Liver (tissue), 9 donors: ENCODE results near the gene CD68. TPM values are rescaled to one million over a fixed set of nuclear protein-coding genes. Genes with fewer than 3 reads are reported as not detected.
"Not testable (repeated sequence)": the region's sequence is repeated elsewhere in the genome, so short reads cannot be mapped to it uniquely, and the experiment has no call there.

Source experiments
- DNase-seq: peaks from one replicate; pipeline ENCODE4 v3.0.0-alpha.2; 2017; ENCODE audit warnings: low spot score
- H3K27ac ChIP-seq, 2 donors: one replicate each; pipeline ENCODE4 v1.7.0; 2013; ENCODE audit warnings: inconsistent platforms in 2 of 2, low read length in 2 of 2, control low read depth in 1 of 2, low read depth in 1 of 2, mild to moderate bottlenecking in 1 of 2
- H3K27me3 ChIP-seq, 4 donors: one replicate each; pipeline versions ENCODE4 v1.6.1 to v1.7.0; 2013; ENCODE audit warnings: low read length in 3 of 4, inconsistent platforms in 1 of 4, mild to moderate bottlenecking in 1 of 4, moderate library complexity in 1 of 4; ENCODE audit not compliant: control insufficient read depth in 4 of 4, insufficient read depth in 4 of 4
- H3K36me3 ChIP-seq, 4 donors: one replicate each; pipeline versions ENCODE4 v1.6.1 to v1.7.0; 2013; ENCODE audit warnings: low read length in 3 of 4, mild to moderate bottlenecking in 3 of 4, low read depth in 1 of 4, moderate library complexity in 1 of 4; ENCODE audit not compliant: control insufficient read depth in 4 of 4, insufficient read depth in 3 of 4
- H3K4me1 ChIP-seq, 4 donors: one replicate each; pipeline versions ENCODE4 v1.6.1 to v1.7.0; 2013; ENCODE audit warnings: low read length in 3 of 4, mild to moderate bottlenecking in 3 of 4, moderate library complexity in 1 of 4; ENCODE audit not compliant: control insufficient read depth in 4 of 4, insufficient read depth in 4 of 4
- H3K4me3 ChIP-seq, 3 donors: one replicate each; pipeline versions ENCODE4 v1.6.1 to v1.7.0; 2013; ENCODE audit warnings: low read length in 3 of 3, control low read depth in 1 of 3, low read depth in 1 of 3, mild to moderate bottlenecking in 1 of 3
- H3K9ac ChIP-seq, 2 donors: one replicate each; pipeline ENCODE4 v1.7.0; 2013; ENCODE audit warnings: low read length in 2 of 2, mild to moderate bottlenecking in 2 of 2, moderate library complexity in 2 of 2, control low read depth in 1 of 2, low read depth in 1 of 2
- H3K9me3 ChIP-seq, 4 donors: one replicate each; pipeline versions ENCODE4 v1.6.1 to v1.7.0; 2013; ENCODE audit warnings: low read length in 3 of 4; ENCODE audit not compliant: control insufficient read depth in 4 of 4
- EGR1 ChIP-seq, 2 donors: IDR thresholded peaks; 2 replicates each; pipeline ENCODE4 v1.6.1; 2016 to 2018; ENCODE audit warnings: antibody characterized with exemption in 2 of 2, low read depth in 2 of 2
- FOXA1 ChIP-seq: IDR thresholded peaks from 2 replicates; pipeline ENCODE4 v1.6.1; 2016; ENCODE audit warnings: antibody characterized with exemption
- FOXA2 ChIP-seq: IDR thresholded peaks from 2 replicates; pipeline ENCODE4 v1.6.1; 2016; ENCODE audit warnings: antibody characterized with exemption
- GABPA ChIP-seq, 2 donors: IDR thresholded peaks in 1 of 2; conservative IDR thresholded peaks in 1 of 2; 2 replicates each; pipeline ENCODE4 v1.6.1; 2016; ENCODE audit warnings: antibody characterized with exemption in 2 of 2, mild to moderate bottlenecking in 1 of 2, moderate library complexity in 1 of 2
- HNF4A ChIP-seq, 2 donors: conservative IDR thresholded peaks; 2 replicates each; pipeline ENCODE4 v1.6.1; 2016; ENCODE audit warnings: antibody characterized with exemption in 2 of 2, mild to moderate bottlenecking in 2 of 2
- JUND ChIP-seq, 2 donors: IDR thresholded peaks; 2 replicates each; pipeline ENCODE4 v1.6.1; 2016; ENCODE audit warnings: antibody characterized with exemption in 2 of 2
- NR2F2 ChIP-seq: IDR thresholded peaks from 2 replicates; pipeline ENCODE4 v1.6.1; 2016; ENCODE audit warnings: antibody characterized with exemption
- RAD21 ChIP-seq, 2 donors: IDR thresholded peaks; 2 replicates each; pipeline ENCODE4 v1.6.1; 2016; ENCODE audit warnings: antibody characterized with exemption in 2 of 2, mild to moderate bottlenecking in 2 of 2
- RXRA ChIP-seq, 2 donors: IDR thresholded peaks; 2 replicates each; pipeline ENCODE4 v1.6.1; 2017 to 2018; ENCODE audit warnings: antibody characterized with exemption in 2 of 2, mild to moderate bottlenecking in 1 of 2
- SP1 ChIP-seq: IDR thresholded peaks from 2 replicates; pipeline ENCODE4 v1.6.1; 2018; ENCODE audit warnings: antibody characterized with exemption, mild to moderate bottlenecking
- TAF1 ChIP-seq: conservative IDR thresholded peaks from 2 replicates; pipeline ENCODE4 v1.6.1; 2016; ENCODE audit warnings: antibody characterized with exemption, mild to moderate bottlenecking
- YY1 ChIP-seq: IDR thresholded peaks from 2 replicates; pipeline ENCODE4 v1.6.1; 2016; ENCODE audit warnings: antibody characterized with exemption, mild to moderate bottlenecking
- WGBS: extraction: QIAGEN DNeasy Blood & Tissue Kit; methylation state at CpG from one replicate; pipeline ENCODE4 v1.1.7; 2013; 5-methylcytosine and 5-hydroxymethylcytosine counted together
- polyA plus RNA-seq, 2 donors: library from polyadenylated mRNA; stranded (reverse) in 1 of 2; unstranded in 1 of 2; fragments of 200-250 nt in 1 of 2; fragments of >200 nt in 1 of 2; fragmentation: Nextera tagmentation in 1 of 2; extraction: Ambion mirVana in 1 of 2; gene quantifications; one replicate each; pipeline versions ENCODE4 v1.2.1 to v1.2.3, GENCODE V29; 2013 to 2015
- total RNA-seq, 2 donors: library from RNA; depleted of rRNA; stranded (reverse); fragments of >200 nt; gene quantifications; one replicate each; pipeline ENCODE4 v1.2.3, GENCODE V29; 2014
- TF ChIP-seq, protein P1 (sequence below): IDR thresholded peaks from 2 replicates; pipeline ENCODE4 v1.6.1; 2016; ENCODE audit warnings: antibody characterized with exemption
- donor health status: healthy.
- donor health status: healthy.
- donor health status: healthy.
- donor health status: healthy.
- donor health status: healthy.

CD68 gene
- total and polyA plus RNA-seq, 4 donors, result 14.2 to 88.6 (median 33.1) TPM

GRCh38 chr17:7591596-7591995 lies 12.2 kb downstream of the CD68 start:
- Histone ChIP-seq H3K9me3 (no peaks in the 10 kb centered on the region), H3K27ac (no peak overlapping the region), H3K27me3 (no peaks in the 10 kb centered on the region), H3K9ac (no peak overlapping the region), H3K4me1 (peaks cover 0 to 5% (median 0%) of the 10 kb centered on the region in 4 donors), H3K36me3 (peaks cover 24 to 70% (median 48%) of the 10 kb centered on the region in 4 donors), H3K4me3 (no peak overlapping the region)
- no peak for DNase-seq
- TF ChIP-seq GABPA (IDR thresholded peaks at IDR 0.05 in 1 of 2, conservative IDR thresholded peaks at IDR 0.05 in 1 of 2), result no peak
- WGBS, result 93% methylated on average over 5 of the region's 5 CpGs

- TF ChIP-seq FOXA1, result no peak
- TF ChIP-seq RXRA (IDR thresholded peaks at IDR 0.05), result no peak
- TF ChIP-seq EGR1 (IDR thresholded peaks at IDR 0.05; ENCODE audit: low read depth in 2 of 2), result no peak
- no peak for TF ChIP-seq GABPA (IDR thresholded peaks at IDR 0.05 in 1 of 2, conservative IDR thresholded peaks at IDR 0.05 in 1 of 2)
- no peak for TF ChIP-seq FOXA2
- TF ChIP-seq NR2F2, result no peak
- no peak for TF ChIP-seq TAF1
- no peak for TF ChIP-seq HNF4A (conservative IDR thresholded peaks at IDR 0.05)
- Histone ChIP-seq H3K27ac (no peak overlapping the region), H3K4me3 (no peak overlapping the region), H3K4me1 (peaks cover 0 to 5% (median 0%) of the 10 kb centered on the region in 4 donors), H3K27me3 (no peaks in the 10 kb centered on the region), H3K36me3 (peaks cover 22 to 71% (median 51%) of the 10 kb centered on the region in 4 donors), H3K9ac (no peak overlapping the region), H3K9me3 (no peaks in the 10 kb centered on the region)
- DNase-seq, result no peak
- 94% methylated on average over 23 of the region's 23 CpGs for WGBS
Measured at GRCh38 chr17:7592422-7593021, 13.1 kb downstream of the CD68 start.

DNA sequence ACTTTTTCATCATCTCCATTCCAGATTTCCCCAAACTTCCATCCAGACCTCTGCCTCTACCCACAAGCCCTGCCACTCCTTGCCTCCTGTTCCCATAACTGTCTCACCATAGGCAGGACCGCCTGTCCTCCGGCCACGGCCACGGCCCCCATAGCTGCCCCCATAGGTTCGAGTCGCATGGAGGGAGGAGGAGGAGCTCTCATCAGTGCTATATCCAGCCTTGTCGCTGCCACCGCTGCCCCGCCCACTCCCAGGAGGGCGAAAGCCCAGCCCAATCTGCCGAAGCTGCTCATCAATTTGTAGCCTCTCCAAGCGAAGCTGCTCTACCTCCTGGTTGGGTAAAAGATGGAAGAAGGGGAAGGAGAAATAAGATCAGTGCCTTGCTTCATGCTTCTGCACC lies 13.9 kb downstream of the CD68 start:
- H3K9ac ChIP-seq, result no peak overlapping the region
- no peaks in the 10 kb centered on the region for H3K27me3 ChIP-seq
- 93% methylated on average over 12 of the region's 12 CpGs for WGBS
- H3K4me1 ChIP-seq, result peaks cover 0 to 5% (median 0%) of the 10 kb centered on the region in 4 donors
- no peak for DNase-seq
- peaks cover 19 to 70% (median 52%) of the 10 kb centered on the region in 4 donors for H3K36me3 ChIP-seq
- H3K9me3 ChIP-seq, result no peaks in the 10 kb centered on the region
- no peak overlapping the region for H3K4me3 ChIP-seq
- no peak overlapping the region for H3K27ac ChIP-seq
- TF ChIP-seq YY1 (no peak), EGR1 (IDR thresholded peaks at IDR 0.05; ENCODE audit: low read depth in 2 of 2) (no peak), RAD21 (IDR thresholded peaks at IDR 0.05) (no peak), JUND (IDR thresholded peaks at IDR 0.05) (no peak), SP1 (no peak), RXRA (IDR thresholded peaks at IDR 0.05) (no peak)
- TF ChIP-seq, protein P1, sequence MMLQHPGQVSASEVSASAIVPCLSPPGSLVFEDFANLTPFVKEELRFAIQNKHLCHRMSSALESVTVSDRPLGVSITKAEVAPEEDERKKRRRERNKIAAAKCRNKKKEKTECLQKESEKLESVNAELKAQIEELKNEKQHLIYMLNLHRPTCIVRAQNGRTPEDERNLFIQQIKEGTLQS, result no peak

DNA sequence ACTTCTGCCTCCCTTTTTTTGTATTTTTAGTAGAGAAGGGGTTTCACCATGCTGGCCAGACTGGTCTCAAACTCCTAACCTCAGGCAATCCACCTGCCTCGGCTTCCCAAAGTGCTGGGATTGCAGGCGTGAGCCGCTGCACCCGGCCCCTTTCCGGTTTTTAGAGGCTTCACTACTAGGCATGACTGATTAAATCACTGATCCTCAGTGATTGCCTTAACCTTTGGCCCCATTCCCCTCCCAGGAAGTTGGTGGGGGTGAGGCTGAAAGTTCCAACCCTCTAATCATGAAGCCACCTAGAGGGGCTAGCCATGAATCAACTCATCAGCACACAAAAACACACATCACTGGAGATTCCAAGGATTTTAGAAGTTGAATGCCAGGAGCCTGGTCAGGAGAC lies 18.1 kb downstream of the CD68 start:
- DNase-seq, result not testable (repeated sequence)

More for the DNA sequence above, 18.1 kb downstream of the CD68 start:
- H3K36me3 ChIP-seq, result peaks cover 30 to 81% (median 60%) of the 10 kb centered on the region in 4 donors
- H3K9me3 ChIP-seq, H3K9ac ChIP-seq, H3K27ac ChIP-seq, H3K4me1 ChIP-seq, H3K27me3 ChIP-seq, H3K4me3 ChIP-seq: not testable (repeated sequence)
- 69% methylated on average over 5 of the region's 5 CpGs for WGBS
